C1 segment of cervical spinal cord (tissue), 14 donors: ENCODE measurements around the gene PRRC2B.

Source experiments
- DNase-seq, 14 donors: peaks; one replicate each; lab custom pipeline; 2025; lab: John Stamatoyannopoulos, UW

The PRRC2B gene

GRCh38 chr9:131516100-131516499, 122.2 kb downstream of the PRRC2B start:
- no peak for DNase-seq

GRCh38 chr9:131516930-131517329, 123.0 kb downstream of the PRRC2B start:
- no peak for DNase-seq

- DNase-seq: peak in 6 of 14 donors; percentile 28 to 59 (median 38)
Measured at GRCh38 chr9:131517761-131518190, 123.9 kb downstream of the PRRC2B start.

DNA sequence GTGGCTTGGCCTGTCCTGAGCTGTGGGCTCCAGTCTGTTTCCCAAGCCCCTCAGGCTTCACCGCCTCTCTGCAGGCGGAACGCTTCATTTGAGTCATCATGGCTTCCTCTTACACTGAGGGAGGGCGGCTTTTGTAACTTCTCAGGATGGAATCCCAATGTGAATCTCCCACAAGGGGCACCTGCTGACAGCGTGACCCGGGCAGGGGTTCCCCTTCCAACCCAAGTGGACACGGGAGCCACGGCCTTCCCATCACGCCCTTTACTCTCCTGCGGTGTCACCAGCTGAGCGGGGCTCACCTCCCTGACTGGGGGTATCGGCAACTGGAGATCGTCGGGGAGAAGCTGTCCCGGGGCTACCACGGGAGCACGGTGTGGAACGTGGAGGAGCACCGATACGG, 124.7 kb downstream of the PRRC2B start:
- no peak for DNase-seq

GRCh38 chr9:131520503-131520902, 126.6 kb downstream of the PRRC2B start:
- DNase-seq: no peak

GRCh38 chr9:131521203-131521602, 127.3 kb downstream of the PRRC2B start:
- DNase-seq: no peak

- no peak for DNase-seq
Measured at GRCh38 chr9:131521822-131522221, 127.9 kb downstream of the PRRC2B start.

GRCh38 chr9:131522257-131523085, 128.6 kb downstream of the PRRC2B start:
- DNase-seq: no peak

DNA sequence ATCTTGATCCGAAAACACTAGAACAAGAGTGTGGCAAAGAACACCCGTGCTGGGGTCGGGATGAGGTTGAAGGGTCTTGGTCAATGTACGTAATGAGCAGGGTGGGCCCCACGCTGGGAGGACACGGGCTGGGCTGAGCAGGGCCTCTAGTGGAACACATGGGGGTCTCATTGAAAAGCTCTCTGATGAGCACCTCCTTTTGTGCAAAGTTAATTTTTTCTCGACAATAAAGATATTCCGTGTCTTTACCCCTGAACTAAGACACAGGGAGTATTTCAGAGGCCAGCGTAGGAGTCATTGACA, 129.2 kb downstream of the PRRC2B start:
- DNase-seq: no peak

GRCh38 chr9:131523451-131524435, 129.9 kb downstream of the PRRC2B start:
- no peak for DNase-seq

GRCh38 chr9:131524665-131525315, 130.9 kb downstream of the PRRC2B start:
- no peak for DNase-seq

DNA sequence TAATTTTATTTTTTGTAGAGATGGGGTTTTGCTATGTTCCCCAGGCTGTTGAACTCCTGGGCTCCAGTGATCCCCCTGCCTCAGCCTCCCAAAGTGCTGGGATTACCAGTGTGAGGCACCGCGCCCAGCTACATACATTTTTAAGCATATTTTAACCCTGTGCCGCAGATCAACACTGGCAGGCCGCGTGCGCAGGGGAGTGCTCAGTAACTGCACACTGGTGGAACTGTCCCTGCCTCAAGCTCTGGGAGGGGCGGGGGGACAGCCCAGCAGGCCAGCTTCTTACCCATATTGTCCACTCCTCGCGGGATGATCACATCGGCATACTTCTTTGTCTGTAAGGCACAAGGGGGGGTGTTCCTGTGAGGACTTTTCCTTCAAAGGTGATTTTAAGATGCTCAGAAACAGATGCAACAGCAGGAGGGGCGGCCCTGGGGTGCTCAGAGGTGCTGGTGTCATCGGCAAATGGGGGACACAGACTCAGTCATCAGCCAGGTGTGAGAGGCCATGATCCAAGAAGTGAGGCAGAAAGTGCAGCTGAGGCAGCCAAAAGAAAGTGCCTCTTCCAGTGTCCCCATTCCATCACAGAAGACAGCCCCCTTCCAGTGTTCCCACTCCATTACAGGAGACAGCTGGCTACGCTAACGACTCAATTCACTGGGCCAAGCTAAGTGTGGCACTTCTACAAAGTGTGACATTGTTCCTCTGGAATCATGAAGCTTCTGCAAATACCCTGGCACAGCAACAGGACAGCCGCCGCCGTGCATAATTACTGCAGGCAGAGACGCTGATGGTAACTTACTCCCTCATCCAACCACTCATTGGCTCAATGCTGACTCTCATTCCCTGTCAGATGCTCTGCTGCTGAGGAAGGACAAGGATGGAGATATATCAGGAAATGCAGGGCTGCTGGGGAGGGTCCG, 132.0 kb downstream of the PRRC2B start:
- peak in 10 of 14 donors; percentile 22 to 70 (median 31) for DNase-seq

- DNase-seq: peak in 1 of 14 donors; percentile 83
Measured at GRCh38 chr9:131528186-131528585, 134.3 kb downstream of the PRRC2B start.

DNA sequence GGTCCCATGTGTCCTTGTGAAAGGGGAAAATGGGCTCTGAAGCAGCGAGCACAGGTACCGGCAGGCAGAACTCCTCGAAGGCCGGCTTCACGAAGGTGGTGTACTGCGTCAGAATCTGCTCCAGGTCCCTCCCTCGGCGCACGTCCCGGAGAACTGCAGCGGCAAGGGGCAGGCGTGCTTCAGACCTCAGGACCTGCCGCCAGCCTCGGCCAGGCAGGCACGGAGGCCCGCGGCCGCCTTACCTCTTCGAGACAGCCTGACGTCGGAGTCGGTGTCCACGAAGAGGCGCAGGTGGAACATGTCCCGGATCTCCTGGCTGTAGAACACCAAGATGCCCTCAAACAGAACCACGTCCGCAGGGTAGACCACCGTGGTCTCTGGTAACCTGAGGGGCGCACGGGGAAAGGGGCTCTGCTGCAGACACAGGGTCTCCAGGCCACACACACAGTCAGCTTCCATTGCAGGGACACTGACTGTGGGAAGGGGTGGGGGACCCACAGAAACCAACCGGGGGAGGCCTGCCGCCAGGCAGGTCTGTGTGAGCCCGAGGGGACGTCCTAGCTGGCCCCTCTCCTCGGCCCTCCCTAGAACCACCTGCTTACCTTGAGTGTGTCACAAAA, 135.1 kb downstream of the PRRC2B start:
- DNase-seq: no peak

GRCh38 chr9:131529597-131530545, 136.0 kb downstream of the PRRC2B start:
- DNase-seq: no peak

DNA sequence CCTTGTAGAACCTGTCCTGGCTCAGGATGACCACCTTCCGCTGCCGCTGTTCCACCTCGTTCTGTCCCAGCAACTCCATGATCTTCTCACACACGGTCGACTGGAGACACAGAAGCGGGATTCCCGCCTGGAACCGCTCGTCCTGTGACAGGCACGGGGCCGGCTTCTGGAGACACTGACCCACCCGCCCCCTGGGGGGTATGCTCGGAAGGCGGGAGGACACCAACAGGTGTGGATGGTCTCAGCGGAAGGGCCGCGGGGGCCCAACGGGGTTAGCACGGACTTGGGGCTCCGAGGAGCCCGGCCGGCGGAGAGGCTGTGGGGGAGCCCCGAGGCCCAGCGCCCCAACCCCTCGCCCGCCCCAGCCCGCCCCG, 136.6 kb downstream of the PRRC2B start:
- peak in 3 of 14 donors; percentile 16 to 38 (median 27) for DNase-seq

GRCh38 chr9:131530920-131531832, 137.3 kb downstream of the PRRC2B start, which contains the start of gene UCK1:
TSS of gene UCK1 (minus strand) at chr9:131531263. CDS start at chr9:131531174, 89 bp downstream.
- DNase-seq: peak; percentile 20 to 89 (median 76)

DNA sequence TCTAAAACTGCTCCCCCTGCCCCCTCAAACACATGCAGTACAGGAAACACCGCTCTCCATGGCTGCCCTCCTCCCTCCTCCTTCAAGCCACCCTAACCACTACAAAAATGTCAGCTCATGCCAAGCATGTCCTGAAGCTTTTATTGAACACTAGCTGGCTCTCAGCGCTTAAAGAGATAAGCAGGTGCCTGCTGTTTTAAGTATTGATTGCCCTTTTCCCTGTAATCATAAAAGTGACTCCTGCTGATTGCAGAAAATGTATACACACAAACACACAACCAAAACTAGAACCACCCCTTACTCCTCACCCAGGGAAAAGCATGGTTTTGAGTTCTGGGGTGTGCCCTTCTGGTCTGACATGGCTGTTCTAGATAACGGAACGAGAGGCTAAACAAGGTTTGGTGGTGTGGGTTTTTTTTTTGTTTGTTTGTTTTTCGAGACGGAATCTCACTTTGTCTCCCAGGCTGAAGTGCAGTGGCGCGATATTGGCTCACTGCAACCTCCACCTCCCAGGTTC, 140.9 kb downstream of the PRRC2B start:
- DNase-seq: no peak
